CD4-positive, alpha-beta T cell treated with Interleukin-15 for 1 hour (primary cell): ENCODE data around the gene FSCN2.

Source experiments
- DNase-seq: peaks from one replicate; pipeline ENCODE4 v3.0.0-alpha.2; 2020

The FSCN2 gene, protein sequence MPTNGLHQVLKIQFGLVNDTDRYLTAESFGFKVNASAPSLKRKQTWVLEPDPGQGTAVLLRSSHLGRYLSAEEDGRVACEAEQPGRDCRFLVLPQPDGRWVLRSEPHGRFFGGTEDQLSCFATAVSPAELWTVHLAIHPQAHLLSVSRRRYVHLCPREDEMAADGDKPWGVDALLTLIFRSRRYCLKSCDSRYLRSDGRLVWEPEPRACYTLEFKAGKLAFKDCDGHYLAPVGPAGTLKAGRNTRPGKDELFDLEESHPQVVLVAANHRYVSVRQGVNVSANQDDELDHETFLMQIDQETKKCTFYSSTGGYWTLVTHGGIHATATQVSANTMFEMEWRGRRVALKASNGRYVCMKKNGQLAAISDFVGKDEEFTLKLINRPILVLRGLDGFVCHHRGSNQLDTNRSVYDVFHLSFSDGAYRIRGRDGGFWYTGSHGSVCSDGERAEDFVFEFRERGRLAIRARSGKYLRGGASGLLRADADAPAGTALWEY

DNA sequence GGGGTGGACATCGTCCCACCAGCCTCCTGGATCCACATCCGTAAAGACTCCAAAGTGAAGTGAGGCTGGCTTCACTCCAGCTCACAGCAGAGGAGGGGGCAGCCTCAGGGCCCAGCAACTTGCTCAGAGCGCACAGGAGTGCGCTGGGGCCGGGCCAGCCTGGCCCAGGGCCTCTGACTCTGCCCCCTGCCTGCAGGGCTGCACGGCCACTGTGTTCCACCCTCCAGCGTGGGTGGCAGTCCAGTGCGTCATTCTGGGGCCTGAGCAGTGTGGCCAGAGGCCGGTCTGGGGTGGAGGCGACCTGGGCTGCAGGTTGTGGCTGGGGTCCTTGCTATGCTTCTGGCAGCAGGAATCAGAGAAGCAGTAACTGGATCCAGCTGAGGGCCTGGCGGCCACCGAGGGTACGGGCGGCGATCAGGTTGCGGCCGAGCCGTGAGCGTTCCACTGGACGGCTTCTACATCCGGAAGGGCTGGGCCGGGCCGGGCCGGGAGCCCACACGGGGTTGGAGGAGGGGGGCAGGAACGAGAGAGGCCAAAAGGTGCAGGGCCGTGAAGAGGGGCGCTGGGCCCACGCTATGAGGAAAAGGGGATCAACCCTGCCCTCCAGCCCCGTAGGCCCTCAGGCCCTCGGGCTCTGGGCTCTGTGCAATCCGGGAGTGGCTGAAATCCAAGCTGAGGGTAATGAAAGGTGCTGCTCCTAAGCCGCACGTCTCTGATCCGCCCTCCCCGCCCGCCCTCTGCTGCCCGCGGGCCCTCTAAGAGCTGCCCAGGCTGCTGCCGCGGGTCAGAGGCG lies at the start of gene FSCN2:
Gene FSCN2, plus strand, starts transcription at position 787 of the 793 bp plus-strand sequence. CDS start 155 bp downstream, outside the sequence.
- DNase-seq: no peak

DNA sequence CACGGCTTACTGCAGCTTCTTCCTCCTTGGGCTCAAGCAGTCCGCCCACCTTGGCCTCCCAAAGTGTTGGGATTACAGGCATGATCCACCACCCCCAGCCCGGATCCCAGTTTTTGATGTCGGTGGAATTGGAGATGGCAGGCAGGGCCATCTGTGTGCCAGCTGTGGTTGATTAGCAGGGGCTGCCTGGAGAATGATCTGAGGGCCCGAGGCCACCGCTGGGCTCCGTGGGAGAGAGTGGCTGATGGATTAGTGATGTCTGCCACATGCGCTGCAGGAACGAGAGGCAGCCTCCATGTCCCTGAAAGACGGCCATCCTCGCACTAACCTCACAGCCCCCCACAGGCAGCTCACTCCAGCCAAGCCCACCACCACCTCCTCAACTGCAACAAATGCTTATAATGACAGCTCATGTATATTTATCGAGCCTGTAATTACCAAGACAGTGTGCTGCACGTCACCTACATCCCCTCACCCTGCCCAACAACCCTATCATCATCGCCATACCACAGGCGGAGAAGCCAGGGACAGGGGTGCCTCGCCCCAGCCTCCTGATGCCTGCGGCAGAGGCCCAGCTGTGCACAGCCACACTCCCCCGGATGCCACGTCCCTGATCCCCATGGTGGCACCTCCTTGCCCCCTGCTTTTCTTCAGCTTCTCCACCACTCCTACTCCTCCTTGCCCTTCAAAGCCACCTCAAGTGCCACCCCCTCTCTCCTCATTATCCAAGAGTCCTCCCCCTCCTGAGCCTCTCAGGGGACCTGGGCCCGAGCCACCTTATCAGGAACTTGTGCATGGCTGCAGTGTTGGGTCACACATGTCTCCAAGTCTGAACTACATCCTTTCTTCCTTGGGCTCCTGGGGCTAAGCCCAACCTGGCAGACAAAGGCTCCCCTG lies 48.8 kb upstream of the FSCN2 start:
- DNase-seq: no peak

DNA sequence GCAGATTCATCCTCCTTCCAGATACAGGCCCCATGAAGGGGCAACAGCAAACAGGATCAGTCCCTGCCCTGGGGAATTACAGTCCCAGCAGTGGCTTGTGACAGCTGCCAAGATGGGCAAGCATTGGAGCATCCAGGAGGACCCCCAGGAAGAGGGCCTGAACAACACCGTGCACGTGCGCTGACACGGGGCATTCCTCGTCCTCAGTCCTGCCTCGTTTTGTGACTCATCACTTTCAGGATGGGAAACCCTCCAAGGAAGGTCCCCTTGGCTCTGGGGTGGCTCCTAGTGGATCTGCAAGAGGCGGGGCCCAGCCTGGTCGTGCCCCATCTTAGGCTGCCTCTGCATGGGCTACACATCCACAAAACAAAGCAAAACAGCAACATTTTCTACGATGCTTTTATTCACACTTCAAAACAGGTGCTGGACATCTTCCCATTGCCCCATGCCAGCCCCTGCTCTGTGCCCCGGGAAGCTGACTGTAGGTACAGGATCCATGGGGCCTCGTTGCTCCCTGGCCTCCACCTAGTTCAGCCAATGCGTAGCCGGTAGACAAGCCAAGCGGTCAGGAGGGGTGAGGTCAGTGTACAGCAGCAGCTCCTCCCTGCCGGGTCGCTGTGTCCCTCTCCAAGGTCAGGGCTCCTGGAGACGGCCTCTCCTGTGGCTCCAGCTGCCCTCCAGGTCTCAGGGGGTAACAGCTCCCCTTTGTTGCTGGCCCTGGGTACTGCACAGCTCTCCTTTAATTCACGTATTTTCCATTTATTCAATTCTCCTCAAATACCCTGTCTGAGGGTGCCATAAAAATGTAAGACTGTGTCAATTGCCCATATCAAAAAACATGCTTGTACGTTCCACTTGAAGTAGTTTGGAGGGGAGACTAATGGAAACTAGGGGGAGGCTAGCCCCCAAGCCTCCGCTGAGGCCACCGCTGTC lies 47.8 kb upstream of the FSCN2 start:
- DNase-seq: no peak

DNA sequence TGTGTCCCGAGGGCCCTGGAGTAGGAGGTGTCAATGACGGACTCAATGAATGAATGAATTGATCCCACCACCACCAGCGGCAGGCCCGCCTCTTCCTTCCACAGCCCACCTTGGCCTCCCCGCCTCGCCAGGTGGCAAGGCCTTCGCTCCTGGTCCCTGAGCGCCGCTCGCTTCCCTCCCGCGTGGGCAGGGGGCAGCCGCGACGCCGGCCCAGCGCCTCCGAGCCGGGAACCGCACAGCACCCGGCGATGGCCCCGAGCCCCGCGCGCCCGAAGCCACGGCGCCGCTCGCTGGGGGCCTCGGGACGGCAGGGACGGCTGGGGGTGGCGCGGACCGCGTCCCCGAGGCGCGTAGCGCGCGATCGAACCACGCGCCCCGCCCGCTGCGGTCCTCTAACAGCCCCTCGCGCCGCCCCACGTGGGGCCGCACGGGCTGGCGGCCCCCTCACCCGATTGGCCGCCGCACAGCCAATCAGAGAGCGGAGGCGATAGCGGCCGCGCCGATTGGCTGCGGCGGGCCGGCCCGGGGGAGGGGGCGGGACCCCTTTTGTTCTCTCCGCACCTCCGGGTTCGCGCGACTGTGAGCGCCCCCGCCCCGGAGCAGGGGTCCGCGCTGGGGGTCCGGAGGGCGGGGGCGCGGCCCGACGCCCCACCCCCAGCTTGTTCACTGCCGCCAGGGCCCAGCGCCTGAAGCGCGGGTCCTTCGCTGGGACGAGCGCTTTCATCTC lies 46.9 kb upstream of the FSCN2 start:
- DNase-seq: peak; percentile 81

DNA sequence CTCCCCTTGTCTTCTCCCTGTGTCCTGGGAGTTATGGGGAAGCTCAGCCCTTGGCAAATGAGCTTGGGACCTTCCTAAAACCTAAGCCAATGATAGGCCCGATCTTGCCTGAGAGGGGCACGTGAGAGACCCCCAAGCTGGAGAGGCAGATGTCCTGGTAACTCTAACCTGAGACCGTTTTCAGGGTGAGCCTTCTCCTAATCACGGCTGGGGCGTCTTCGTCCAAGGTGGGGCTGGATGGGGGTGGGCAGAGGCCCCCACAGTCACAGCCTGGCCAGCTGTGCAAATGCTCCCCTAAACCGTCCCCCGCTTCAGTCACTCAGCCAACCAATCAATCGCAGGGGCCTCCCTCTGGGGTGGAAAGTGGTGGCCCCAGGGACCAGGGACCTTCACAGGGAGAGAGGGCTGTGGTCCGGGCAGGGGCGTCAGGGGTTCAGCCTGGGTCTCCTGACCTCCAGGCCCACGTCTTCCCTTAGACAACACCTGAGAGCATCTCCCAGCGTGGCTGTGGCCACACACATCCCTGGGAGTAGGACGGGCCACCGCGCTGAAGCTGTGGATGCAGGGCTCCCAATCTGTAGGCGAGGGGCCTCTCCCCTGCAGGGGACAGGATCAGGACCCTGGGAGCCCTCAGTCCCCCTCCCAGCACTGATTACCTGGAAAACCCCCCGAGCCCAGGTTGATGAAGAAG lies 46.2 kb upstream of the FSCN2 start:
- DNase-seq: no peak

DNA sequence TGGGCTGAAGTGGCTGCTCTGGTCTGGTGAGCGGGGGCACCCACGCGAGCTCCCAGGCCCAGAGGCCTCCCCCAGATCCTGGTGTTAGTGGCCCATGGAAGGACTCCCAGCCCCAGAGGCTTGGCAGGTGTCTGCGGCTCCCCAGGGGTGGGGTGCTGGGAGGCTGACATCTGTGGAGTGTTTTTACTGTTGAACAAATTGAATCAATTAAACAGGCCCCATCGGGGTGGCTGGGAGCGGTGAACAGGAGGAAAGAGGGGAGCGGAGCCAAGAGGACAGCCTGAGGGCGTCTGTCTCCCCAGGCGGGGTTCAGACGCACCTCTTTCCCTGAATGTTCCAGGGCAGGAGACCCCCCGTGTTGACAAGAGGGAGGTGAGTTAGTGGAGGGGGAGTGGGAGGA lies 45.5 kb upstream of the FSCN2 start:
- no peak for DNase-seq

DNA sequence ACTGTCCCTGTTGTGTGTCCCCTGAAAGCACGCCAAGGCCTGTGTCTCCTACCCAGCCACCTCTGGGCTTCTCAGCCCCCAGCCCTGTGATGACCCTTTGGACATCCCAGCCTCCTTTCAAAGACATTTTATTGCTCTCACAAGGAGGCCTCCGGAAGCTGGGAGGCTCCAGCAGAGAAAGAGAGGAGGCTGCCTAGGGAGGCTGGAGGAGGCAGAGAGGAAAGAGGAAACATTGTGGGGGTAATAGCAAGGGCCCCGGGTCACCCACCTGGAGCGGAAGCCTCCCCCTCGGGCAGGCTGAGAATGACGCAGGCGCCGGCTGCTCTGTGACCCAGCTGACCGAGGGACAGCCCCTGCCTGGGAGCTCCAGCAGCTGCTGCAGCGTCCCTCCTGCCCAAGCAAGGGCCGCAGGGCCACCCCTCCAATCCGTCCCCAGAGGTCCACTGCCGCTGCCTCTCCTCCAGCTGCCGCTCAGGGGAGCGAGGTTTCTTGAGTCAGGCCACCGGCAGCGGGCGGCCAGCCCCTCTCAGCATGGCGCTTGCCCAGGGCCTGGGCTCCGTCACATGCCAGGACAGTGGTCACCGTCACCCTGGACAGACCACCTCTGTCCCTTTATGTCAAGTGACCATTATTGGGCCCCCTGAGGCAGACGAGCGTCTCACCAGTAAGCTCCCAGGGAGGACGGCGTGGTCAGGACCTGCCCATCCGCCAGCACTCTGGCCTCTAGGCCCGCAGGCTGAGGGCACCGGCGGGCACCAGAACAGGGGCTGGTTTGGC lies 44.9 kb upstream of the FSCN2 start:
- peak; percentile 78 for DNase-seq

DNA sequence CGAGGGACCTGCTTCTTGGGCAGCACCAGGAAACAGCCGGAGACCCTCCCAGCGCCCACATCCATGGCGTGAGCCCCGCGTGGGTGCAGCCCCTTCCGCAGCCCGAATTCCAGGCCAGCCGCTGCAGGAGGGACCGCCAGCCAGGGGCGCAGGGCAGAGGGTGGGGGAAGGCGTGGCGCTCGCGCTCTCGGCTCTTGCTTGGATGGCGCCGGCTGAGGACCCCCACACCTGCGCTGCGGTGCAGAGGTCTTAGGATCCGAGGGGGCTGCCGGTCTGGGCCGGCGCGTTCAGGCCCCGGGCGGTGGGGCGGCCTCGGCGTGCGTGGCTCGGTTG lies 44.3 kb upstream of the FSCN2 start:
- no peak for DNase-seq

DNA sequence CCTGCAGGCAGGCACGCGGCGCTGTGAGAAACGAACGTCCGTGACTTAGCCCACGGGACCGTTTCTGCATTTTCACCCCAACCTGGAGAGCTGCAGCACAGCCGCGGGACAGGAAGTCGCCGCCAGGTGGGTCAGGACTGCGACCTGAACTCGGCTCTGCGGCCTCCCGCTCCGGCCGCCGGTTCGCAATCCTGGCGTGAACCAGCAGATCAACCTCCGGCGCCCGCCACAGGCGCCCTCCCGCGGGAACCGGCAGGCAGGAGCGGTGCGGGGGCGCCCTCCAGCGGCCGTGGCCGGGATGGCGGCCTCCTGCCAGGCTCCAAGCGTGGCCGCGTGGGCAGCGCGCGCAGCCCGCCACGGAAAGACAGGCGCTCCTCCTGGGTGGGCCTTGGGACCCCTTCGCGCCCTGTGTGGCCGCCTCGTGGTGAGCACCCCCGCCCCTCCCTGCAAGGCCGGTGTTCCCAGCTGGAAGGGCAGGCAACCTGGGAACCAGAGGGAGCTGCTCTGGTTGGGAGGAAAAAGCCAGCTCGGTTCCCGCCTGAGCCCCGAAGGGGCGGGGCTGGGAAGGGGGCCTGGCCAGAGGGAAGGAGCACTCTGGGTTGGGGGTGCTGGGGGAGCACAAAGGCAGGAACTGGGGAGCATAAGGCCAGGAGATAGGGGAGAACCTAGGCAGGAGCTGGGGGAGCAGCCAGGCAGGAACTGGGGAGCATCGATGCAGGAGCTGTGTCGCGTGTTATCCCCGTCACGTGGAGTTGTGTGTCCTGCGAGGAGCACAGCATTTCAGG lies 43.8 kb upstream of the FSCN2 start:
- peak; percentile 87 for DNase-seq

DNA sequence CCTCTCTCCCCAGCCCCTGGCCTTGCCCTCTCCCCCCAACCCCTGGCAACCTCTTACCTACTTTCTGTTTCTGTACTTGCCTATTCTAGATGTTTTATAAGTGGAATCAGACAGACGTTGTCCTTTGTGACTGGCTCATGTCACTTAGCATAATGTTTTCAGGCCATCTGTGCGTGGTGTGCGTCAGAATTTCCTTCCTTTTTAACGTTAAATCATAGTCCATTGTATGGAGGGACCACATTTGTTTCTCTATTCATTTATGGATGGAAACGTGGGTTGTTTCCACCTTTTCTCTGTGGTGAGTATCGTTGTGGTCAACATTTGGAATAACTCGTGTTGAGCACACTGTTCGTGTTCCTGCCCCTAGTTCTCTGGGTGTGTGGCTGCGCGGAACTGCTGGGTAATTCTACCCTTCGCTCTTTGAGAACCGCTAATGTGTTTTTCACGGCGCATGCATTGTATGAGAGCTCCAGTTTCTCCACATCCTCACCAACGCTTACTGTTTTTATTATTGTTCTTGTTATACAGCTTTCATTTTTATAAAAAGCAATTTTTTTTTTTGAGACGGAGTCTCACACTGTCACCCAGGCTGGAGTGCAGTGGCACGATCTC lies 41.9 kb upstream of the FSCN2 start:
- no peak for DNase-seq

DNA sequence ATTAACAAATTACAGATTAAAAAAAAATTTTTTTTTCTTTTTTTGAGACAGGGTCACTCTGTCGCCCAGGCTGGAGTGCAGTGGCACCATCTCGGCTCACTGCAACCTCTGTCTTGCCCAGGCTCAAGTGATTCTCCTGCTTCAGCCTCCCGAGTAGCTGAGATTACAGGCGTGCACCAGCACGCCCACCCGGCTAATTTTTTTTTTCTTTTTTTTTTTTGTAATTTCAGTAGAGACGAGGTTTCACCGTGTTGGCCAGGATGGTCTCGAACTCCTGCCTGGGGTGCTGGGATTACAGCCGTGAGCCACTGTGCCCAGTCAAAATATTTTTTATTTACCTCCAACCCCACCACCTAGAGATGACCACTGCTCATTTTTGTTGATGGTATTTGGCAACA lies 41.1 kb upstream of the FSCN2 start:
- DNase-seq: no peak

DNA sequence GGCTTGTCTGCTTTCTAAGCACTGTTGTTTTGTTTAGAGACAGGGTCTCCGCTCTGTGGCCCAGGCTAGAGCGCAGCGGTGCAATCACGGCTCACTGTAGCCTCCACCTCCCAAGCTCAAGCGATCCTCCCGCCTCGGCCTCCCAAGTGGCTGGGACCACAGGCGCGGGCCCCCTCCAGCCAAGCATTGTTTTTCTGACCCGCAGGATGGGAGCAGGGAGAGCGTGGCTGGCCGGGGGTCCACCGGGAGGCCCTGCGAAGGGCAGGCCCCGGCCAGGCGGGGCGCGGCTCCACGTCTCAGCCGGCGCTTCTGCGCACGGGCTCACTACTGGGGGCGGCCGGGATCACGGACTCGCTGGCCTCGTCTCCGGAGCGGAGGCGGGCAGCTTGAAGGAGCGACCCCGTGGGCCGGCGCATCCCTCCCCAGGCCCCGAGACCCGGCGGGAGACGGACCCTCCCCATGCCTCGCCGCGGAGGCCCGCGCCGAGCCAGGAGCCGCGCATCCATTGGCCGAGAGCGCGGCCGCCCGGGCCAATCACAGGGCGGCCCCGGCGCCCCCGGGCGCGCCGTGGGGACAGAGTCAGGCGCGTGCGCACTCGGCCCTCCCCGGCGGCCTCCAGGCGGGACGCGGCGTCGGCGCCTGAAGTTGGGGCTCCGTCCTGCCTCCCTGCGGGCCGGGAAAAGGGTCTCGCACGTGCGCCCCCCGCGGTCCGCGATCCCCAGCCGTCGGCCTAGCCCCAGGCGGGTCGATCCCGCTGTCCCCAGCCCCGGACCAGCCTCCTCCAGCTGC lies 40.5 kb upstream of the FSCN2 start:
- DNase-seq: peak; percentile 80

DNA sequence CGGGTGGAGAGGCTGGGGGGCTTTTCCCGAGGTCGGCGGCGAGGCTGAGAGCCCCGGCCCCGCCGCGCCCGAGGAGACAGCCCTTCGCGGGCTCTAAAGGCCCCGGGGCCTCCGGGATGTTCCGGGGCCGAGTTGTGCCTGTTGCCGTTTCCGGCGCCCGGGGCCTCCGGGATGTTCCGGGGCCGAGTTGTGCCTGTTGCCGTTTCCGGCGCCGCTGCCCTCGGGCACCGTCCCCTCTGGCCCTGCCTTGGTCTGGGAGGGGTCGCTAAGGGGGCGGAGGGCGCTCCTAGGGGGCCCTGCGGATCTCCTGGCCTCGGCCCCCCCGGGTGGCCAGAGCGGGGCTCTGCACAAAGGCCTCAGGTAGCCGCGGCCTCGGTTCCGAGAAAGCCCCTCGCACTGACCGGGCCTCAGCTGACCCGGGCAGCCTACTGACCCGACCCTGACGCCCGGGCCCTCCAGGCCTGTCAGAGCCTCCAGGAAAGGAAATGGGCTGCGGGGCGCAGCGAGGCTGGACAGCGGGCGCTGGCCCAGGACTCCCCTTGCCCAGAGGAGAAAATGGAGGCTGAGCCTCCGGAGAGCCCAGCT lies 39.8 kb upstream of the FSCN2 start:
- DNase-seq: no peak

DNA sequence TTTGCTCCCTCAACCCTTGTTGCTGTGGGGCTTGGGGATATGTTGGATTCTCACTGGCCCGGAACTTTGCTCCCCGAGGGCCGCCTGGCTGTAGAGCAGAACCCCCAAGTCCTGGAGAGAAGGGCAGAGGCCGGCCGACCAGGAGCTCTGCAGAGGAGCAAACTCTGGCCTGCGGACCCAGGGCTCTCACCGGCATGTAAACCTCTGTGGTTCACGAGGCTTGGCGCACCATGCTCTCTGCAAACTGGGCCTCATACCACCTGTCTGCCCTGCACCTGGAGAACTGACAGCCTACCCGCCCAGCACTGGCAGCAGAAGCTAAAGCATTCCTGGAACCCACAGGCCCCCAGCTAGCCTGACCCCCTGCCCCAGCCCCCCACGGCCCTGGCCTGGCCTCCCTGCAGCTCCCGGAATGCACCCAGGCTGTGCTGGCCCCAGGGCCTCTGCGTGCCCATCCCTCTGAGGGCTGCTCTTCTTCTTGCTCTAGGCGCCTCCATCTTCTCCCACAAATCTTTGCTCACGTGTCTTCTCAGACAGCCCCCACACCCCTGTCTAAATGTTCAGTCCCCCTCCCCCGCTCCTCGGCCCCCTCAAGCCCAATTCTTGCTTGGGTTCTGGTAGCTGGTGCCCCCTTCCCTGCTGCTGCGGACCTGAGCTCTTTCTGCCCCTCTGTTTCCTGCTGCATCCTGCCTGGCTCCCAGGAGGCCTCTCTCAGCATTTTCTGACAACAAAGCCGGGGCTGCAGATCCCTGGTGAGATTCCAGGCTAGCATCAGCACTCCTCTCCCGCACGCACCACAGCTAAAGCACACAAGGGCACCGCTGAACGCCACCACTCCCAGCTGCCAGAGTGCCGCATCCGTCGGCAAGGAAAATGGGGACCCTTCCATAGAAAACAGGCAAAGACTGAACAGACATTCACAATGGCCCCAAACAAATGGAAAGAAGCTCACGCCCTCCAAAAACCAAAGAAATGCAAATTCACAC lies 38.9 kb upstream of the FSCN2 start:
- DNase-seq: no peak

DNA sequence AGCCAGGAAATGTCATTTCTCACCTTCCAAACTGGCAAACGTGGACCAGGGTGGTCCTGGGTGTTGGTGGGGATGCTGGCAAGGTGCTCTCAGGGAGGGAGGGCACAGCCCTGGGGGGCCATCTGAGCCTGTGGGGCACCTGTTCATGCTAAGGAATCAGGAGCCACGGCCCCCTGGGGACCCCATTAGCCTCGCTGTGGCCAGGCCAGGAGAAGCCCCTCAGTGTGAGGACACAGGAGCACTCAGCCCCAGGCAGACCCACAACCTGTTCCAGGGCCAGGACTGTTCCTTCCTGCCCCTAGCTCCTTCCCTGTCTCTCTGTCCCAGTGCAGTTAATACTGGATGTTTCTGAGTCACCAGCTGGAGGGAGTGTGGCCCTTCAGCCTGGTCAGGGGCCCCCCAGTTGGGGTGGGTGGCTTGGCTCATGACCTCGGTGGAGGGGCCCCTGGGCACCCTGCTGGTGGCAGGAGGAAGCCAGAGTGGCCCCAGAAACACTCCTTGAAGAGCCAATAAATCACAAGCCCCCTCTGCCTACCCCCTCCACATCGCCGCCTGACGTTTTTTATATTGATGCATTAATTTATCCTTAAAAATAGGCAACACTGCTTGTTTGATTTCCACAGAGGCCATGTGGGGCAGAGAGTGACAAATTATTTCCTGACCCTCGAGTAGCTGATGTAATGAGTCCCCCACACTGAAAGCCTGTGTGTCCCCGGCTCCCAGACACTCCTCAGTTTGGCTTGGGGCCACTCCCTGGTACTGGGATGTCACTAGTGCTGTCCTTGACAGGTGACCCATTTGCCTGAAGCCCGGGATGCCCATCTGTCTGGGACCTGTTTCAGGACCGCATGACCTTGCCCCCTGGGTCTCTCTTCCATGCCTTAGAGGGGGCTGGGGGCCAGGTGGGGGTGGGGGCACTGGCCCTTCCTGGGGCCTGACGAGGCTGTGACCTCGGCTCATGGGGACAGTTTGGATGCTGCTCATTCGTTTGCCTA lies 37.9 kb upstream of the FSCN2 start:
- no peak for DNase-seq
